Stromal cell of bone marrow (primary cell): ENCODE results near the gene FOXN1.

Source experiments
- DNase-seq: peaks from one replicate; pipeline ENCODE4 v3.0.0-alpha.2; 2012; ENCODE audit warnings: low read depth

The FOXN1 gene

GRCh38 chr17:28526381-28526780, 20.2 kb downstream of the FOXN1 start:
- no peak for DNase-seq

- DNase-seq: no peak
Observed at GRCh38 chr17:28527181-28527681, 21.1 kb downstream of the FOXN1 start.

- DNase-seq: no peak
Observed at GRCh38 chr17:28527859-28528258, 21.7 kb downstream of the FOXN1 start.

GRCh38 chr17:28528327-28529012, 22.3 kb downstream of the FOXN1 start:
- no peak for DNase-seq

- DNase-seq: no peak
Observed at GRCh38 chr17:28529013-28529400, 22.9 kb downstream of the FOXN1 start.

- no peak for DNase-seq
Observed at GRCh38 chr17:28530250-28530649, 24.1 kb downstream of the FOXN1 start.

GRCh38 chr17:28530926-28531325, 24.8 kb downstream of the FOXN1 start:
- no peak for DNase-seq

GRCh38 chr17:28532050-28532960, 26.2 kb downstream of the FOXN1 start:
- DNase-seq: no peak

- DNase-seq: no peak
Observed at GRCh38 chr17:28533091-28533807, 27.1 kb downstream of the FOXN1 start.

GRCh38 chr17:28534740-28535375, 28.7 kb downstream of the FOXN1 start:
- DNase-seq: no peak

GRCh38 chr17:28536532-28537218, 30.5 kb downstream of the FOXN1 start:
- no peak for DNase-seq

- no peak for DNase-seq
Observed at GRCh38 chr17:28537219-28537610, 31.1 kb downstream of the FOXN1 start.

- no peak for DNase-seq
Observed at GRCh38 chr17:28538296-28538895, 32.2 kb downstream of the FOXN1 start.

GRCh38 chr17:28540231-28540630, 34.1 kb downstream of the FOXN1 start:
- DNase-seq: no peak

GRCh38 chr17:28541439-28541838, 35.3 kb downstream of the FOXN1 start:
- DNase-seq: no peak

- no peak for DNase-seq
Observed at GRCh38 chr17:28544402-28545140, 38.4 kb downstream of the FOXN1 start.

- no peak for DNase-seq
Observed at GRCh38 chr17:28545141-28545503, 39.0 kb downstream of the FOXN1 start.

- DNase-seq: no peak
Observed at GRCh38 chr17:28545787-28546415, 39.8 kb downstream of the FOXN1 start.

GRCh38 chr17:28547096-28547622, 41.0 kb downstream of the FOXN1 start:
- no peak for DNase-seq
